Hepatocyte (in vitro differentiated cells): ENCODE data around the gene NRF1. TPM values are rescaled to one million over a fixed set of nuclear protein-coding genes. Genes with fewer than 3 reads are reported as not detected.
"Not testable (repeated sequence)": the region's sequence is repeated elsewhere in the genome, so short reads cannot be mapped to it uniquely, and the experiment has no call there.

ENCODE experiments used
- DNase-seq: peaks from one replicate; pipeline ENCODE4 v3.0.0-alpha.2; 2016; ENCODE audit warnings: low spot score
- H2AFZ ChIP-seq: fragments of 200-600 bp; sonication (generic); 2 replicates; pipeline ENCODE4 v1.6.0; 2016; ENCODE audit warnings: antibody characterized with exemption, mild to moderate bottlenecking
- H3K27ac ChIP-seq: fragments of 200-600 bp; sonication (generic); 2 replicates; pipeline ENCODE4 v1.5.1; 2016; ENCODE audit warnings: mild to moderate bottlenecking
- H3K27me3 ChIP-seq: fragments of 200-600 bp; sonication (generic); 2 replicates; pipeline ENCODE4 v1.6.1; 2016
- H3K36me3 ChIP-seq: fragments of 200-600 bp; sonication (generic); replicated peaks from 2 replicates; pipeline ENCODE4 v1.5.1; 2016; ENCODE audit warnings: low read depth; ENCODE audit not compliant: insufficient read depth
- H3K4me1 ChIP-seq: fragments of 200-600 bp; sonication (generic); 2 replicates; pipeline ENCODE4 v1.5.1; 2016; ENCODE audit warnings: mild to moderate bottlenecking, moderate library complexity; ENCODE audit not compliant: insufficient read depth
- H3K4me2 ChIP-seq: fragments of 200-600 bp; sonication (generic); 2 replicates; pipeline ENCODE4 v1.6.0; 2016
- H3K4me3 ChIP-seq: fragments of 200-600 bp; sonication (generic); 2 replicates; pipeline ENCODE4 v1.5.1; 2016; ENCODE audit warnings: mild to moderate bottlenecking
- H3K79me2 ChIP-seq: fragments of 200-600 bp; sonication (generic); 2 replicates; pipeline ENCODE4 v1.6.0; 2017; ENCODE audit warnings: mild to moderate bottlenecking
- H3K9me2 ChIP-seq: fragments of 200-600 bp; sonication (generic); replicated peaks from 2 replicates; pipeline ENCODE4 v1.6.0; 2017; ENCODE audit warnings: mild to moderate bottlenecking; ENCODE audit not compliant: insufficient read depth
- H3K9me3 ChIP-seq: fragments of 200-600 bp; sonication (generic); 2 replicates; pipeline ENCODE4 v1.5.1; 2016; ENCODE audit warnings: low read depth, mild to moderate bottlenecking
- H4K20me1 ChIP-seq: fragments of 200-600 bp; sonication (generic); 2 replicates; pipeline ENCODE4 v1.6.0; 2016; ENCODE audit warnings: mild to moderate bottlenecking; ENCODE audit not compliant: insufficient read depth, poor library complexity, severe bottlenecking
- CTCF ChIP-seq: fragments of 200-600 bp; sonication (generic); IDR thresholded peaks from 2 replicates; pipeline ENCODE4 v1.5.1; 2016; ENCODE audit warnings: antibody characterized with exemption, mild to moderate bottlenecking; ENCODE audit not compliant: poor library complexity
- EZH2 ChIP-seq: fragments of 200-600 bp; sonication (generic); IDR thresholded peaks from 2 replicates; pipeline ENCODE4 v1.6.1; 2016; ENCODE audit warnings: antibody characterized with exemption, mild to moderate bottlenecking, borderline replicate concordance
- EZH2phosphoT487 ChIP-seq: fragments of 200-600 bp; sonication (generic); IDR thresholded peaks from one replicate; pipeline ENCODE4 v1.6.1; 2018; ENCODE audit warnings: antibody characterized with exemption, mild to moderate bottlenecking, low read depth, moderate library complexity; ENCODE audit not compliant: unreplicated experiment, severe bottlenecking
- WGBS: methylation state at CpG from one replicate; pipeline ENCODE4 v1.1.6; 2016; ENCODE audit warnings: low lambda C conversion rate; ENCODE audit errors: missing lambda C conversion rate; 5-methylcytosine and 5-hydroxymethylcytosine counted together
- polyA plus RNA-seq: library from polyadenylated mRNA; unstranded; fragments of >200 nt; fragmentation: Nextera tagmentation; extraction: Ambion mirVana; gene quantifications from 2 replicates; pipeline ENCODE4 v1.2.1, GENCODE V29; 2016
- total RNA-seq: library from RNA; depleted of rRNA; stranded (reverse); fragments of >200 nt; gene quantifications from 2 replicates; pipeline ENCODE4 v1.2.3, GENCODE V29; 2014

NRF1 gene
- total and polyA plus RNA-seq, 2 experiments from 2014 or later: 11.2 to 12.0 TPM

- H3K9me2 ChIP-seq: no peaks in the 10 kb centered on the region
- no peak overlapping the region for H3K4me3 ChIP-seq
- no peaks in the 10 kb centered on the region for H3K27me3 ChIP-seq
- no peak for TF ChIP-seq CTCF
- no peak for TF ChIP-seq EZH2
- no peak for TF ChIP-seq EZH2phosphoT487
- H3K79me2 ChIP-seq: no peaks in the 10 kb centered on the region
- no peak overlapping the region for H2AFZ ChIP-seq
- WGBS: 88% methylated on average over 3 of the region's 3 CpGs
- H4K20me1 ChIP-seq: no peaks in the 10 kb centered on the region
- no peak for DNase-seq
- no peaks in the 10 kb centered on the region for H3K9me3 ChIP-seq
- H3K36me3 ChIP-seq: no peaks in the 10 kb centered on the region
- no peak overlapping the region for H3K27ac ChIP-seq
- no peak overlapping the region for H3K4me2 ChIP-seq
- no peaks in the 10 kb centered on the region for H3K4me1 ChIP-seq
Observed at GRCh38 chr7:129574487-129574886, 37.0 kb upstream of the NRF1 start.

GRCh38 chr7:129575699-129576098 is 35.8 kb upstream of the NRF1 start:
- H4K20me1 ChIP-seq: no peaks in the 10 kb centered on the region
- no peak overlapping the region for H2AFZ ChIP-seq
- no peaks in the 10 kb centered on the region for H3K9me2 ChIP-seq
- H3K27ac ChIP-seq: no peak overlapping the region
- TF ChIP-seq EZH2: no peak
- TF ChIP-seq EZH2phosphoT487: no peak
- TF ChIP-seq CTCF: no peak
- no peak overlapping the region for H3K4me2 ChIP-seq
- H3K4me1 ChIP-seq: no peaks in the 10 kb centered on the region
- 88% methylated on average over 7 of the region's 7 CpGs for WGBS
- no peaks in the 10 kb centered on the region for H3K36me3 ChIP-seq
- no peaks in the 10 kb centered on the region for H3K9me3 ChIP-seq
- H3K4me3 ChIP-seq: no peak overlapping the region
- H3K27me3 ChIP-seq: no peaks in the 10 kb centered on the region
- no peak for DNase-seq
- no peaks in the 10 kb centered on the region for H3K79me2 ChIP-seq

- Histone ChIP-seq H4K20me1 (no peaks in the 10 kb centered on the region), H3K9me3 (no peaks in the 10 kb centered on the region), H3K27me3 (no peaks in the 10 kb centered on the region), H3K4me2 (no peak overlapping the region), H3K4me3 (no peak overlapping the region), H3K36me3 (no peaks in the 10 kb centered on the region), H3K4me1 (no peaks in the 10 kb centered on the region), H3K79me2 (no peaks in the 10 kb centered on the region), H3K9me2 (no peaks in the 10 kb centered on the region), H2AFZ (no peak overlapping the region), H3K27ac (no peak overlapping the region)
- WGBS: 94% methylated on average over 2 of the region's 2 CpGs
- no peak for TF ChIP-seq EZH2
- no peak for DNase-seq
Observed at GRCh38 chr7:129576138-129576537, 35.4 kb upstream of the NRF1 start.

GRCh38 chr7:129578829-129579228 is 32.7 kb upstream of the NRF1 start:
- Histone ChIP-seq H3K4me2 (no peak overlapping the region), H3K27me3 (no peaks in the 10 kb centered on the region), H2AFZ (no peak overlapping the region), H3K36me3 (no peaks in the 10 kb centered on the region), H3K9me2 (no peaks in the 10 kb centered on the region), H3K27ac (no peak overlapping the region), H3K4me1 (no peaks in the 10 kb centered on the region), H4K20me1 (no peaks in the 10 kb centered on the region), H3K79me2 (no peaks in the 10 kb centered on the region), H3K9me3 (no peaks in the 10 kb centered on the region), H3K4me3 (no peak overlapping the region)
- DNase-seq: no peak
- TF ChIP-seq EZH2: no peak
- WGBS: 95% methylated on average over 12 of the region's 12 CpGs

GRCh38 chr7:129586179-129586578 is 25.3 kb upstream of the NRF1 start:
- H4K20me1 ChIP-seq, DNase-seq, H3K4me1 ChIP-seq, H2AFZ ChIP-seq, H3K4me2 ChIP-seq, H3K36me3 ChIP-seq, H3K4me3 ChIP-seq, H3K79me2 ChIP-seq, H3K9me2 ChIP-seq, H3K9me3 ChIP-seq, H3K27me3 ChIP-seq, H3K27ac ChIP-seq: not testable (repeated sequence)
- WGBS: 89% methylated on average over 5 of the region's 5 CpGs
